Nephron progenitor cell (in vitro differentiated cells): ENCODE results near the gene TMEM175.

Experiments
- DNase-seq: peaks from one replicate; pipeline ENCODE4 v3.0.0; 2021
- H3K27ac Mint-ChIP-seq: 2 replicates; pipeline ENCODE4 v1.8.0; 2021; ENCODE audit warnings: mild to moderate bottlenecking, moderate library complexity, mixed read lengths
- H3K27me3 Mint-ChIP-seq: 2 replicates; pipeline ENCODE4 v1.8.0; 2021; ENCODE audit warnings: mild to moderate bottlenecking, low read depth, mixed read lengths; ENCODE audit not compliant: poor library complexity
- H3K36me3 Mint-ChIP-seq: 2 replicates; pipeline ENCODE4 v1.8.0; 2021; ENCODE audit warnings: low read depth, mixed read lengths
- H3K4me1 Mint-ChIP-seq: 2 replicates; pipeline ENCODE4 v1.8.0; 2021; ENCODE audit warnings: mixed read lengths
- H3K4me3 Mint-ChIP-seq: 2 replicates; pipeline ENCODE4 v1.8.0; 2021; ENCODE audit warnings: mild to moderate bottlenecking, moderate library complexity, mixed read lengths
- H3K9me3 Mint-ChIP-seq: 2 replicates; pipeline ENCODE4 v1.8.0; 2021; ENCODE audit warnings: mild to moderate bottlenecking, moderate library complexity, mixed read lengths
- CTCF ChIP-seq: fragments of 200-600 bp; sonication (generic); IDR thresholded peaks from 2 replicates; pipeline ENCODE4 v1.5.0; 2021; ENCODE audit warnings: antibody characterized with exemption

TMEM175 gene

GRCh38 chr4:956531-957230 lies 24.4 kb downstream of the TMEM175 start:
- no peaks in the 10 kb centered on the region for H3K9me3 Mint-ChIP-seq
- no peak overlapping the region for H3K4me3 Mint-ChIP-seq
- peaks cover 9% of the 10 kb centered on the region for H3K36me3 Mint-ChIP-seq
- TF ChIP-seq CTCF, result no peak
- H3K27ac Mint-ChIP-seq, result peak overlapping the region; percentile 94
- no peak for DNase-seq
- peaks cover 23% of the 10 kb centered on the region for H3K4me1 Mint-ChIP-seq
- no peaks in the 10 kb centered on the region for H3K27me3 Mint-ChIP-seq

GRCh38 chr4:957231-957580 lies 24.9 kb downstream of the TMEM175 start:
- Mint-ChIP-seq H3K4me3 (no peak overlapping the region), H3K27ac (no peak overlapping the region), H3K27me3 (no peaks in the 10 kb centered on the region), H3K36me3 (peaks cover 9% of the 10 kb centered on the region), H3K9me3 (no peaks in the 10 kb centered on the region), H3K4me1 (peaks cover 17% of the 10 kb centered on the region)
- no peak for DNase-seq
- no peak for TF ChIP-seq CTCF

- Mint-ChIP-seq H3K9me3 (no peaks in the 10 kb centered on the region), H3K4me1 (peaks cover 13% of the 10 kb centered on the region), H3K36me3 (peaks cover 9% of the 10 kb centered on the region), H3K27ac (peak overlapping the region; percentile 59), H3K4me3 (no peak overlapping the region), H3K27me3 (no peaks in the 10 kb centered on the region)
- no peak for TF ChIP-seq CTCF
- DNase-seq, result no peak
Measured at GRCh38 chr4:957581-958313, 25.5 kb downstream of the TMEM175 start.

GRCh38 chr4:958314-958665 lies 26.0 kb downstream of the TMEM175 start:
- H3K27ac Mint-ChIP-seq, result no peak overlapping the region
- peaks cover 13% of the 10 kb centered on the region for H3K4me1 Mint-ChIP-seq
- no peaks in the 10 kb centered on the region for H3K9me3 Mint-ChIP-seq
- DNase-seq, result no peak
- no peak for TF ChIP-seq CTCF
- no peak overlapping the region for H3K4me3 Mint-ChIP-seq
- no peaks in the 10 kb centered on the region for H3K27me3 Mint-ChIP-seq
- peaks cover 9% of the 10 kb centered on the region for H3K36me3 Mint-ChIP-seq

- Mint-ChIP-seq H3K27ac (no peak overlapping the region), H3K27me3 (no peaks in the 10 kb centered on the region), H3K9me3 (no peaks in the 10 kb centered on the region), H3K4me3 (no peak overlapping the region), H3K4me1 (peaks cover 13% of the 10 kb centered on the region), H3K36me3 (peaks cover 9% of the 10 kb centered on the region)
- TF ChIP-seq CTCF, result no peak
- no peak for DNase-seq
Measured at GRCh38 chr4:958696-959337, 26.6 kb downstream of the TMEM175 start.
